Measurements from ENCODE around the gene TTC12. TPM values are rescaled to one million over a fixed set of nuclear protein-coding genes. Genes with fewer than 3 reads are reported as not detected.

TTC12 gene
- total and polyA plus RNA-seq, 2 of the 8 experiments (the other 6 are each of a cell fraction or from before 2014, with no cell fraction given): 4.7 to 9.0 TPM

- TF ChIP-seq, protein P1, sequence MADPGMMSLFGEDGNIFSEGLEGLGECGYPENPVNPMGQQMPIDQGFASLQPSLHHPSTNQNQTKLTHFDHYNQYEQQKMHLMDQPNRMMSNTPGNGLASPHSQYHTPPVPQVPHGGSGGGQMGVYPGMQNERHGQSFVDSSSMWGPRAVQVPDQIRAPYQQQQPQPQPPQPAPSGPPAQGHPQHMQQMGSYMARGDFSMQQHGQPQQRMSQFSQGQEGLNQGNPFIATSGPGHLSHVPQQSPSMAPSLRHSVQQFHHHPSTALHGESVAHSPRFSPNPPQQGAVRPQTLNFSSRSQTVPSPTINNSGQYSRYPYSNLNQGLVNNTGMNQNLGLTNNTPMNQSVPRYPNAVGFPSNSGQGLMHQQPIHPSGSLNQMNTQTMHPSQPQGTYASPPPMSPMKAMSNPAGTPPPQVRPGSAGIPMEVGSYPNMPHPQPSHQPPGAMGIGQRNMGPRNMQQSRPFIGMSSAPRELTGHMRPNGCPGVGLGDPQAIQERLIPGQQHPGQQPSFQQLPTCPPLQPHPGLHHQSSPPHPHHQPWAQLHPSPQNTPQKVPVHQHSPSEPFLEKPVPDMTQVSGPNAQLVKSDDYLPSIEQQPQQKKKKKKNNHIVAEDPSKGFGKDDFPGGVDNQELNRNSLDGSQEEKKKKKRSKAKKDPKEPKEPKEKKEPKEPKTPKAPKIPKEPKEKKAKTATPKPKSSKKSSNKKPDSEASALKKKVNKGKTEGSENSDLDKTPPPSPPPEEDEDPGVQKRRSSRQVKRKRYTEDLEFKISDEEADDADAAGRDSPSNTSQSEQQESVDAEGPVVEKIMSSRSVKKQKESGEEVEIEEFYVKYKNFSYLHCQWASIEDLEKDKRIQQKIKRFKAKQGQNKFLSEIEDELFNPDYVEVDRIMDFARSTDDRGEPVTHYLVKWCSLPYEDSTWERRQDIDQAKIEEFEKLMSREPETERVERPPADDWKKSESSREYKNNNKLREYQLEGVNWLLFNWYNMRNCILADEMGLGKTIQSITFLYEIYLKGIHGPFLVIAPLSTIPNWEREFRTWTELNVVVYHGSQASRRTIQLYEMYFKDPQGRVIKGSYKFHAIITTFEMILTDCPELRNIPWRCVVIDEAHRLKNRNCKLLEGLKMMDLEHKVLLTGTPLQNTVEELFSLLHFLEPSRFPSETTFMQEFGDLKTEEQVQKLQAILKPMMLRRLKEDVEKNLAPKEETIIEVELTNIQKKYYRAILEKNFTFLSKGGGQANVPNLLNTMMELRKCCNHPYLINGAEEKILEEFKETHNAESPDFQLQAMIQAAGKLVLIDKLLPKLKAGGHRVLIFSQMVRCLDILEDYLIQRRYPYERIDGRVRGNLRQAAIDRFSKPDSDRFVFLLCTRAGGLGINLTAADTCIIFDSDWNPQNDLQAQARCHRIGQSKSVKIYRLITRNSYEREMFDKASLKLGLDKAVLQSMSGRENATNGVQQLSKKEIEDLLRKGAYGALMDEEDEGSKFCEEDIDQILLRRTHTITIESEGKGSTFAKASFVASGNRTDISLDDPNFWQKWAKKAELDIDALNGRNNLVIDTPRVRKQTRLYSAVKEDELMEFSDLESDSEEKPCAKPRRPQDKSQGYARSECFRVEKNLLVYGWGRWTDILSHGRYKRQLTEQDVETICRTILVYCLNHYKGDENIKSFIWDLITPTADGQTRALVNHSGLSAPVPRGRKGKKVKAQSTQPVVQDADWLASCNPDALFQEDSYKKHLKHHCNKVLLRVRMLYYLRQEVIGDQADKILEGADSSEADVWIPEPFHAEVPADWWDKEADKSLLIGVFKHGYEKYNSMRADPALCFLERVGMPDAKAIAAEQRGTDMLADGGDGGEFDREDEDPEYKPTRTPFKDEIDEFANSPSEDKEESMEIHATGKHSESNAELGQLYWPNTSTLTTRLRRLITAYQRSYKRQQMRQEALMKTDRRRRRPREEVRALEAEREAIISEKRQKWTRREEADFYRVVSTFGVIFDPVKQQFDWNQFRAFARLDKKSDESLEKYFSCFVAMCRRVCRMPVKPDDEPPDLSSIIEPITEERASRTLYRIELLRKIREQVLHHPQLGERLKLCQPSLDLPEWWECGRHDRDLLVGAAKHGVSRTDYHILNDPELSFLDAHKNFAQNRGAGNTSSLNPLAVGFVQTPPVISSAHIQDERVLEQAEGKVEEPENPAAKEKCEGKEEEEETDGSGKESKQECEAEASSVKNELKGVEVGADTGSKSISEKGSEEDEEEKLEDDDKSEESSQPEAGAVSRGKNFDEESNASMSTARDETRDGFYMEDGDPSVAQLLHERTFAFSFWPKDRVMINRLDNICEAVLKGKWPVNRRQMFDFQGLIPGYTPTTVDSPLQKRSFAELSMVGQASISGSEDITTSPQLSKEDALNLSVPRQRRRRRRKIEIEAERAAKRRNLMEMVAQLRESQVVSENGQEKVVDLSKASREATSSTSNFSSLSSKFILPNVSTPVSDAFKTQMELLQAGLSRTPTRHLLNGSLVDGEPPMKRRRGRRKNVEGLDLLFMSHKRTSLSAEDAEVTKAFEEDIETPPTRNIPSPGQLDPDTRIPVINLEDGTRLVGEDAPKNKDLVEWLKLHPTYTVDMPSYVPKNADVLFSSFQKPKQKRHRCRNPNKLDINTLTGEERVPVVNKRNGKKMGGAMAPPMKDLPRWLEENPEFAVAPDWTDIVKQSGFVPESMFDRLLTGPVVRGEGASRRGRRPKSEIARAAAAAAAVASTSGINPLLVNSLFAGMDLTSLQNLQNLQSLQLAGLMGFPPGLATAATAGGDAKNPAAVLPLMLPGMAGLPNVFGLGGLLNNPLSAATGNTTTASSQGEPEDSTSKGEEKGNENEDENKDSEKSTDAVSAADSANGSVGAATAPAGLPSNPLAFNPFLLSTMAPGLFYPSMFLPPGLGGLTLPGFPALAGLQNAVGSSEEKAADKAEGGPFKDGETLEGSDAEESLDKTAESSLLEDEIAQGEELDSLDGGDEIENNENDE (IDR thresholded peaks at IDR 0.05; ENCODE audit: insufficient replicate concordance, low read length): no peak
- TF ChIP-seq ATF3 (IDR thresholded peaks at IDR 0.05; ENCODE audit: insufficient read depth, low read depth, low read length) (no peak), RFX5 (IDR thresholded peaks at IDR 0.05; ENCODE audit: borderline replicate concordance, low read depth, low read length) (no peak), EZH2 (IDR thresholded peaks at IDR 0.05; ENCODE audit: low read depth, low read length, severe bottlenecking) (peak; percentile 25), YY1 (IDR thresholded peaks at IDR 0.05; ENCODE audit: low read depth, low read length) (peak; percentile 93), NRF1 (IDR thresholded peaks at IDR 0.05; ENCODE audit: low read depth, low read length) (no peak), NANOG (IDR thresholded peaks at IDR 0.05; ENCODE audit: insufficient read depth, low read depth, low read length, poor library complexity, severe bottlenecking) (peak; percentile 26), CBX8 (IDR thresholded peaks at IDR 0.05; ENCODE audit: borderline replicate concordance, low read depth, low read length) (no peak)
- TF ChIP-seq, protein P2, sequence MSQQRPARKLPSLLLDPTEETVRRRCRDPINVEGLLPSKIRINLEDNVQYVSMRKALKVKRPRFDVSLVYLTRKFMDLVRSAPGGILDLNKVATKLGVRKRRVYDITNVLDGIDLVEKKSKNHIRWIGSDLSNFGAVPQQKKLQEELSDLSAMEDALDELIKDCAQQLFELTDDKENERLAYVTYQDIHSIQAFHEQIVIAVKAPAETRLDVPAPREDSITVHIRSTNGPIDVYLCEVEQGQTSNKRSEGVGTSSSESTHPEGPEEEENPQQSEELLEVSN (IDR thresholded peaks at IDR 0.05): peak; percentile 94
Measured at GRCh38 chr11:113387605-113388211, 73.3 kb downstream of the TTC12 start, which contains the start of gene ANKK1 (continued).
